GM18511 (cell line): Measurements from ENCODE around the gene ARPC5.

Experiments used
- ATAC-seq: cut with Tn5 transposase; IDR thresholded peaks from one replicate; pipeline ENCODE4 v1.9.1; 2021; ENCODE audit warnings: mild to moderate bottlenecking, moderate library complexity; ENCODE audit not compliant: unreplicated experiment

The ARPC5 gene

DNA sequence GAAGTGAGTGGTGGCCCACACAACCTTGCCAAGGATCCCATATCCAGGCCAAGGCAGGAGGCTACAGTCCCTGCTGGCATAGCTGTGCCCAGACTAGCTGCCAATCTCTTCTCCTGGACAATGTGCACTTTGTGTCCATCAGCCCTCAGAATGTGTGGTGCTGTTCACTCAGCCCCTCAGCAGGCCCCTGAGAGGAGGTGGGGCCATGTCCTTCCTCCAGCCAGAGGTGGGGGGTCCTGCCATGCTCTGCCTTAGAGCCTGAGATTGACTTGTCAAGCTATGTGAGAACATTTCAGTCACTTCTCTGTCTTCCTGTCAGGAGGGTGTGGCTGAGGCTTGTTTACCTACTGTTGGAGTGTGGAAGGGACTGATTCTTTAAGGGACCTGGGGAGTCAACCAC lies 46.8 kb downstream of the ARPC5 start:
- ATAC-seq, result no peak

DNA sequence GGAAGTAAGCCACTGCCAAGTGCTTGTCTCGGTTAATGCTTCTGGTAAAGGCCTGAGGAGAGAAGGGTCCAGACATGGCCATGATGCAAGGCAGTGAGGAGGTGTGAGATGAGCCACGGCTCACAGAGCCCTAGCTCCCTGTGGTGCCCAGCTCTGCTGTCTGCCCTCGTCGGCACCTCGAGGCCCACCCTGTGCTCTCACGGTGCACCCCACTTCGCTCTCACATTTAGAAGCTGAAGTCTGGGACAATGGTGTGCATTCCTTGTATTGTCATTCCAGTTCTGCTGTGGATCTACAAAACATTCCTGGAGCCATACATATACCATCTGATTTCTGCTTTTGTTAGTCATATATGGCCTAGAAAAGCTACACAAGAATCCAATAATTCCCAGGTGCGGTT lies 48.7 kb downstream of the ARPC5 start:
- ATAC-seq, result no peak

DNA sequence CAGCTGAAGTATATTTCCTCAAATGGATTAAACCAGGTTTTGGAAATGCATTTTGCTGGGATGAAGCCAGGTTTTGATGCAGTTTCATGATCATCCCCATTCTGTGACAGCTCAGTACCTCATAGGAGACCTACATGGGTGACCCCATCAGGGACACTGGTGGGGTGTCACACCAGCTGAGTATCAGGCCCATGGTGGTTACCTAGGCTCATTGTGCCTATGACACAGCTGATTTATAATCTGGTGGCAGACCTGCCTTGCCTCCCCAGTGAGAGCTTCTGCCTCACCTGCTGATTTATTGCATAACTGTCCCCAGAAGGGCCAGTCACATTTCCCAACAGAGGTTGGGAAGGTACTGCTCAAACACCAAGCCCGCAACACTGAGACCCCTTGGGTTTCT lies 49.1 kb downstream of the ARPC5 start:
- no peak for ATAC-seq

DNA sequence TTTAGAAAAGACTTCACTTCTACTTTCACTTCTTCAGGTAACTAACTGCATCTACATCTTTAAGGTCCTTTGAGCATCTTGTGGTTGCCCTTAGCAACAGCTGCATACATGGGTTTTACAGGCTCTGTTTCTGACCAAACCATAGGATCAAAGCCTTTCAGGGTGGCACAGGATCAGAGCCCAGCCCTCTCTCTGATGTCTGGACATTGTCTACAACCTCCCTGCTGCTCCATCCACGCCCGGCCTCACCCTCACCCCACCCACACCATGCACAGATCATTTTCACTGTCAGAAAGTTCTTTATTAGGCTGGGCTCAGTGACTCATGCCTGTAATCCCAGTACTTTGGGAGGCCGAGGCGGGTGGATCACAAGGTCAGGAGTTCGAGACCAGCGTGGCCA lies 50.5 kb downstream of the ARPC5 start:
- no peak for ATAC-seq

DNA sequence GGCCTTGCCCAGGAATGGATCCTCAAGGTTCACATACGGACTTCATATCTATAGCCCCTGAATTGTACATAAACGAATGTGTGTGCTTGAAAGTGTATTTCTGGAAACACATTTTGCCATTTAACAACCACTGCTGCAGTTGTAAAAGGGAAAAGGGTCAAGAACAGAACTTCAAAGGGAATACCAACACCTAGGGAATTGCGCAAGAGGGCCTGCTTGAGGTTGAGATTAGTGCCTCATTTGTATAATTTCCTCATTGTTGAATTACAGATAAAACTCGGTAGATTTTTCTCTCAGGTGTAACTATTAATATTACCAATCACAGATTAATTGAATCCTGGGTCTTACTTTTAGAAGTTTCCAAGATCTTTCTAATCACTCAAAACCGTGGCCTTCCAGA lies 51.4 kb downstream of the ARPC5 start:
- ATAC-seq, result no peak

DNA sequence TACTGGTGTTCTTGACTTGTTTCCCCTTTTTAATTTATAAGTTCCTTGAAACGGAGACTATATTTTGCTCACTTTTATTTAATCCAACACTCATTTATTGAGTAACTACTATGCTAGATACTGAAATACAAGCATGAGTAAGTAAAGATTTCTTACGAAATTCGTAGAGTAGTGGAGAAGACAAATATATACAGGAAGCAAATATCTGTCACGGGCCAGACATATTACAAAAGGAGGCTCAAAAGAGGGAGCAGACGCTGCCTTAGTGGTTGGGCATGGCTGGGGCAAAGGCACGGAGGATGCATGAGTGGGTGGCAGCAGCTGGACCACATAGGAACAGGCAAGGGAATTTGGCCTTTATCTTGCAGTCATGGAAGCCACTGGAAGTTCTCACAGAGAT lies 52.1 kb downstream of the ARPC5 start:
- ATAC-seq, result no peak

DNA sequence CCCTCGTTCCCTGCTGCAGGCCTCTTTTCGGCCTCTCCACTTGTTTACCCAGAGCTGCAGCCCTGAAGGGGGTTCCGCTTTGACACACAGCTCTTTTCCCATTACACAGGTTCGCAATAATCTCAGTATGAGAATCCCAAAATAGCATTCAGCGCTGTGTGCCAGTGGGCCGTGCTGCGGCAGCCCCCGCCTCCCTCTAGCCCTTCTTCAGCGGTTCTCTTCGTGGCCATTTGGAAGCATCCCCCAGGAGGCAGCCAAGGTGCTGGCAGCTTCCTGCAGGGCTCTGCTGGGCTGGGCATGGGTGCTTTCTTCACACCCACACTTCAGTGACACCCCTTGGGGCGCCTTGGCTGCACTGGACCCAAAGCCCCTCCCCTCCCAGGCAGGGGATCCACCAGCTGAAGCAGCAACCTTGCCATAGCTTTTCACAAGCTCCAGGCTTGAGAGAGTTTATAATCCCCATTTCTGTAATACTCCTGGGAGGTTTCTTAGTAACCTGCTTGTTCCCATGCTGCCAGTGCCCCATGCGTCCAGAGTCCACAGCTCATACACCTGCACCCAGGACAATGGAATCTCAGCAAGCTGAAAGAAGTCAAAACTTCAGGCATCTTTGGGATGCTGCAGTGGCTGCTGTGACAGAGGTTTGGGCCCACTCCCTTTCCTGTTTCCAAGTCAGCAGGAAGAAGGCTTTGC lies 53.4 kb downstream of the ARPC5 start:
- ATAC-seq, result no peak

DNA sequence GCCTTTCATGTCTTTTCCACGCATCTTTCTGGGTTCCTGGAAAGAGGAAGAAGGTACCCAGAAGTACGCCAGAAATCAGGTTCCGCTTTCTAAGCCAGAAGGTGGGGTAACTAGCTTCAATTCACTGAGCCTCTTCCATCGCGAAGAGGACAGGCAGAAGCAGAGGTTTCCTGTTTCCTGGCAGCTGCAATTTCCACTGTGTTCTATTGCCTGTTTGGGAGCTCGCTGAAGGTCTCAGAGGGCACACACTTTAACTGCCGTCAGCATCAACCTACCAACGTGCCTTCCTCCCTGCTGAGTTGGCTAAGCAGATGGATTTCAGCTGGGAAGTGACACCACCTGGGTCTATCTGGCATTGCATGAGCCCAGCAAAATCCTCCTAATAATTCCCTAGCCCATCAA lies 55.3 kb downstream of the ARPC5 start:
- ATAC-seq, result no peak

DNA sequence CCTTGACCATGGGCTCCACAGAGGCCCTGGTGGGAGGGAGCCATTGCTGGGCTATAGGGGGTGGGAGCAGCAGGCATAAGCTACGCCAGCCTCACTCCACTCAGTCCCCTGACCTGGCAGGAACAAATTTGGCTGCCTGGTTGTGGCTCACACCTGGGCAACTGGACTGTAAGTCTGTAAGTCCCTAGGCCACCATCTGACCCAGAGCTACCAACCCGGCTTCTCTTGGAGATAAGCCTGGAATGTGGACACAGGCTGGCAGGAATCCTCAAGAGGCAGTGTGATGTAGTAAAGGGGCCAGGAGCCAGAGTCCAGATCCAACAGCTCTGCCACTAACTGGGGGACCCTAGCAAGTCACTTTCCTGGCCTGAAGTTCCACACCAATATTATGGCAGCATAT lies 56.7 kb downstream of the ARPC5 start:
- no peak for ATAC-seq

DNA sequence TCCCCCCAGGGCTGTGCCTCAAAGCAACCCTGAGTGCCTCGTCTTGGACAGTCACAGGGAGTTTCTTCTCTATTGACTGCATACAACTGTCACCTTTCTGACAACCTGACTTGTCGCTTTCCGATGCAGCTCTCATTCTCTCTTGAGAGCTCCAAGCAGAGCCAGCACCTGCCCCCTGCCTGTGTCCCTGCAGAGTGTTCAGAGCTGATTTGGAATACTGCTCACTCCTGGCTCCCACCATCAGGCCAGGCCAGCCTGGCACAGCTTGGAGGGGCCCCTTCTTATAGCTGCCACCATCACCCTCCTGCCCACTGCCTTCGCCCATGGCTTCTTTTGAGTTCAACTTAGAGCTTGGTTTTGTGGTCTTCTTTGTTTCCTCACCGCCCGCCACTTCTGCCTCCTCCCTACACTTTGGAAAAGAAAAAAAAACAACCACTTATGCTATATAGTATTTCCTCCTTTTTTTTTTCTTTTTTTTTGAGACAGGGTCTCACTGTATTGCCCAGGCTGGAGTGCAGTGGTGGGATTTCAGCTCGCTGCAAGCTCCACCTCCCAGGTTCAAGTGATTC lies 57.6 kb downstream of the ARPC5 start:
- no peak for ATAC-seq

DNA sequence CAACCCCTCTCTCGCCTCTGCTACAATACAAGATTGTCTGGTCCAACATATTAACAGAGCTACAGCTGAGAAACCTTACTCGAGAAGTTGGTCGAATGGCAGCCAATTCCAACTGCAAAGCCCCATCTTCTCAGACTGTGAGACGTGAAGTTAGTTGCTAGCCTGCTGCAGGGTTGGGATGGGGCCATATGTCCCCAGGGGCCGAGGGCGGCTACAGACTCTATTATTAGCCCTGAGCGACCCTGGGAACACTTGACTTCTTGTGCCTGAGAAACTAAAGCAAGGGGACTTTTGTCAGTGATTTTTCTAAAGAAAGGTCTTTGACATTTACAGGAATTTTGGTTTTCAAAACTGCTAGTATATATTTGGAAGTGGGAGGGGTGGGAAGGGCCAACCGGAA lies 59.0 kb downstream of the ARPC5 start:
- ATAC-seq, result no peak

DNA sequence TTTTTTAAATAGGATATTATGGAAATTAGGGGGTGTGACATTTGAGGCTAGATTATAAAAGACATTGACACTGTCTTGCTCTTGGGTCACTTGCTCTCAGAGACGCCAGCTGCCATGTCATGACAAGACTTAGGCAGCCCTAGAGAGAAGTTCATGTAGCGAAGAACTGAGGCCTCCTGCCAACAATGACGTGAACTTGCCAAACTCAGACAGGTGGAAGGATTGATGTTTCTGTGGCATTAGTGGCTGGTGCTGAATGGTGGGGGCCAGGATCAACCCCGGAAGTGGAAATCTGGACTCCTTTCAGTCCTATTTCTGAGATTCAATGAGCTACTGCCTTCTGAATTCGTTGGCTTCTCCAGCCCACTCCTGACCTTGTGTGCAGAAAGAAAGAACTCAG lies 60.0 kb downstream of the ARPC5 start:
- no peak for ATAC-seq

DNA sequence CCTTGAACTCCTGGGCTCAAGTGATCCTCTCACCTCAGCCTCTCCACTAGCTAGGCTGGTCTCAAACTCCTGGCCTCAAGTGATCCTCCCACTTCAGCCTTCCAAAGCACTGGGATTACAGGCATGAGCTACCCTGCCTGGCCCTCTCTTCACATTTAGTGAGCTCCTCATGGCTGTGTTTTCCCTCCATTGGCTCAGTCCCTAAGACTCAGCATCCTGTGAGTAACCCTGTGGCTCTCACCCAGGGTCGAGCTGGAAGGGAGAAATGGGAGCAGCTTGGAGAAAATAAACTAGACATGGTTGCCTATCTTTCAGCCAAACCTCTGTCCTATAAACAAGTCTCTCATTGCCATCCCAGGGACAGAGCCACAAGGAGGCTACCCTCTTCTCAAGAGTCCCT lies 62.9 kb downstream of the ARPC5 start:
- ATAC-seq, result no peak

DNA sequence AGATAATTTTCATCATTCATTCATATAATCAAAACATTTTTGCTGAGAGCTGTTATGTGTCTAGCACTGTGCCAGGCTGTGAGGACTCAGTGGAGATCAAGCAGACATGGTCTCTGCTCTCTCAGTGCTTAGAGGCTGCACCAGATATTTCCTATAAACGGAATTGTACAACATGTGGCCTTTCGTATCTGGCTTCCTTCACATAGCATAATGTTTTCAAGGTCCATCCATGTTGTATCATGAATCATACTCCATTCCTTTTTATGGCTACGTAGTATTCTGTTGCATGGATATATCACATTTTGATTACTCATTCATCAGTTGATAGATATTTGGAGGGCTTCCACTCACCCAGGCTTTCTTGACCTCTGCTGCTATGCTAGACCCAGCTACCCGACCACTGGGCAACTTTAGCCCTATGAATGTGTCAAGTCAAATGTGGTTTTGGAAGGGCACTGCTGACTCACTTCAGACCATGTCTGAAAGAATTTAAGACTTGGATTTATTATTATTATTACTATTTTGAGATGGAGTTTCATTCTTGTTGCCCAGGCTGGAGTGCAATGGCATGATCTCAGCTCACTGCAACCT lies 63.8 kb downstream of the ARPC5 start:
- no peak for ATAC-seq
